Astrocyte of the spinal cord (primary cell): Measurements from ENCODE around the gene ACTBL2.

Experiments
- DNase-seq: peaks from one replicate; pipeline ENCODE4 v3.0.0; 2011; ENCODE audit warnings: low read depth, low spot score
- H3K4me3 ChIP-seq: 2 replicates; pipeline ENCODE4 v1.5.1; 2011; ENCODE audit warnings: low read depth, mild to moderate bottlenecking, low read length, moderate library complexity
- in situ Hi-C: cut with HindIII; loops from 2 replicates; pipeline ENCODE4 v1.10.0; 2017; ENCODE audit warnings: low sequenced_read_pairs
- TF ChIP-seq, protein P1 (sequence below): IDR thresholded peaks from 2 replicates; pipeline ENCODE4 v1.5.1; 2012; ENCODE audit warnings: low read depth, mild to moderate bottlenecking, low read length, inconsistent platforms

ACTBL2 gene

DNA sequence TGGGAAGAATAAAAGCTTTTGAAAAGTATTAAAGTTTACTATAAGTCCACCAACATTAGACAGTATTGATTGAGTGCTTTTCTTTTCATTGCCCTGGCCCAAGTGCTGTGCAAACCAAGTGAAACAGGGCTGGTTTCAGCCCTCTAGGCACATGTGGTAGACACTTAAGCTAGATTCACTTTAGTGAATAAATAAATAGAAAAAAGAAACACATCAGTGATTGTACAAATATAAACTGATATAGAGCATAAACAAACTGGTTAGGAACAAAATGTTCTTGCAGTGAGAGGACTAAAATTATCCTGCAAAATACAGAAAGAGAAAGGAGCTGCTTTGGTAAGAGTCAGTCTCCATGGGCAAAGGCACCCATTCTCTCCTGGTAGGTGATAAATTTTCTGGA is 29.7 kb downstream of the ACTBL2 start:
- no peak overlapping the region for H3K4me3 ChIP-seq
- TF ChIP-seq, protein P1, sequence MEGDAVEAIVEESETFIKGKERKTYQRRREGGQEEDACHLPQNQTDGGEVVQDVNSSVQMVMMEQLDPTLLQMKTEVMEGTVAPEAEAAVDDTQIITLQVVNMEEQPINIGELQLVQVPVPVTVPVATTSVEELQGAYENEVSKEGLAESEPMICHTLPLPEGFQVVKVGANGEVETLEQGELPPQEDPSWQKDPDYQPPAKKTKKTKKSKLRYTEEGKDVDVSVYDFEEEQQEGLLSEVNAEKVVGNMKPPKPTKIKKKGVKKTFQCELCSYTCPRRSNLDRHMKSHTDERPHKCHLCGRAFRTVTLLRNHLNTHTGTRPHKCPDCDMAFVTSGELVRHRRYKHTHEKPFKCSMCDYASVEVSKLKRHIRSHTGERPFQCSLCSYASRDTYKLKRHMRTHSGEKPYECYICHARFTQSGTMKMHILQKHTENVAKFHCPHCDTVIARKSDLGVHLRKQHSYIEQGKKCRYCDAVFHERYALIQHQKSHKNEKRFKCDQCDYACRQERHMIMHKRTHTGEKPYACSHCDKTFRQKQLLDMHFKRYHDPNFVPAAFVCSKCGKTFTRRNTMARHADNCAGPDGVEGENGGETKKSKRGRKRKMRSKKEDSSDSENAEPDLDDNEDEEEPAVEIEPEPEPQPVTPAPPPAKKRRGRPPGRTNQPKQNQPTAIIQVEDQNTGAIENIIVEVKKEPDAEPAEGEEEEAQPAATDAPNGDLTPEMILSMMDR: no peak
- no peak for DNase-seq
- in situ Hi-C loops: no loop called here

DNA sequence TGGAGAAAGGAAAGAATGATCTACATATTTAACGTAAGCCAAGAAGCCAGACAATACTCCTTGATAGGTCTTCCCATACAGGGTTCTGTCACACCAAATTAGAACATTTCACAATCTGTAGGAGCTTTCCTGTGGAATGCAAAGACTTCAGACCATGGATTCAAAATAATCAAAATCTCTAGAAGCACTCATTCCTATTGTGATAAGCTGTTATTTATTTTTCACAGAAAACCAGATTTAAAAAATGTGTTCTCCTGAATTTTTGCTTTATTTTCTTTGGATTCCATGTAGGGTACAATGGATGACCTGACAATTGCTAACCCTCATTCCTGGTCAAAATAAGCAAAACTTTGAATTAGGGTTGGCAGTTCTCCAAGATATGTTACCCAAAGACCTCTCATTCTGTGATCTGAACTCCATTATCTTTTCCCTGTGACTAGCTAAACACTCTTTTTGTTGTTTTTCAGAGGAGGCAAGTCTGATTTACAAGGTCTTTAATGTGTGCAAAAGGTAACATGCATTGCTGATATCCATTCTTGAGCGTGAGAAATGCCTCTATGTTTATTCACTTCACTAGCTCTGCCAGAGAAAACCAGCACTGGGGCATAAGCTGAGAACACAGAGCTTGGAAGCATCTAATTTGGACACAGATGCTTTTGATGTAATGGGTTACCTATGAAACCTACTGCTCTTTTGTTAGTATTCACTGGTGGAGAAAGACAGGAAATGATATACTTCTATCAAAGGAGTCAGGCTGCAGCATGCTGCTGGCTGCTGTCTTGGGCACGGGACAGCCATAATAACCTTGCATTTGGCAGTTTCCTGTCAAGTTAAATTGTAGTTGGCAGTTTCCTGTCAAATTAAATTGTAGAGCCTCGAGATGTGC is 31.4 kb downstream of the ACTBL2 start:
- TF ChIP-seq, protein P1: no peak
- in situ Hi-C loops: no loop called here
- no peak overlapping the region for H3K4me3 ChIP-seq
- DNase-seq: peak; percentile 88

DNA sequence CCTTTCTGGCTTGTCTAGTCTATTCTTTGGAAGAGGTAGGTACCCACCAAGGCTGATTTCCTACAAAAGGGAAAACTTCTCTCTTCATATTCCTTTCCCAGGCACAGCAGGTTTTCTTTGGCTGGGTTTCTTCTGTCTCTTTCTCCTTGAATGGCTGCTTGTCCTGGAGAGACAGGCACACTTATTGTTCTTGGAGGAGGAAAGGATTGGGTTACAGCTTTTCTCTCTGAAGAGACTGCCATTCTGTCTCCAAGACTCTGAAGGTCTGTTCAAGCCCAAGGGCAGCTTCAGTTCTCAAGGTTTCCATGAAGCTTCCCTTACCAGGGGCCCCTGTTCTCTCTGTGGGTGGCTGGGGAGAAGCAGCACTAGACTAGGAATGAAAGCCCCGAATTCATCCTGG is 33.9 kb downstream of the ACTBL2 start:
- in situ Hi-C loops: loop anchor here (10.0 kb wide), 1 partner anchor 46 kb away; no protein-coding TSS in a partner anchor
- H3K4me3 ChIP-seq: no peak overlapping the region
- no peak for DNase-seq
- TF ChIP-seq, protein P1: no peak

GRCh38 chr5:57448287-57448686 is 34.3 kb downstream of the ACTBL2 start:
- no peak overlapping the region for H3K4me3 ChIP-seq
- TF ChIP-seq, protein P1: no peak
- in situ Hi-C loops: loop anchor here (10.0 kb wide), 1 partner anchor 47 kb away; no protein-coding TSS in a partner anchor
- no peak for DNase-seq

DNA sequence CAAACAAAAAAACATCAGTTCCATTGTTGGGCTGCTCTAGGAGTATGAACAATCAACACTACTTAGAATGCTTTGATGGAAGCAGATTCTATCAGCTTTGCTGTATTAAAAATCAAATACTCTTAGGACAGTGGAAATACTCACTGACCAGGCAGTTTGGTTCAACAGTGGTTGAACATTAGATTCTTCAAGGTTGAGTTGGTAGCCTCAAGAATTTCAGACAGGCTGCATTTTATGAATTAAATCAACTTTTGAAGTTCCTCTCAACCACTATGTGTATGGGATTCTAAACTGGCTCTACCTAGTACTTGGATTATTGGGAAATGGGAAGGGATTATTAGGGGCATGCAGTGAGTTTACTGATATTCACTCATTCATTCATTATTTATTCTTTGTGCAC is 35.0 kb downstream of the ACTBL2 start:
- peak; percentile 80 for DNase-seq
- TF ChIP-seq, protein P1: no peak
- in situ Hi-C loops: loop anchor here (10.0 kb wide), 1 partner anchor 47 kb away; no protein-coding TSS in a partner anchor

DNA sequence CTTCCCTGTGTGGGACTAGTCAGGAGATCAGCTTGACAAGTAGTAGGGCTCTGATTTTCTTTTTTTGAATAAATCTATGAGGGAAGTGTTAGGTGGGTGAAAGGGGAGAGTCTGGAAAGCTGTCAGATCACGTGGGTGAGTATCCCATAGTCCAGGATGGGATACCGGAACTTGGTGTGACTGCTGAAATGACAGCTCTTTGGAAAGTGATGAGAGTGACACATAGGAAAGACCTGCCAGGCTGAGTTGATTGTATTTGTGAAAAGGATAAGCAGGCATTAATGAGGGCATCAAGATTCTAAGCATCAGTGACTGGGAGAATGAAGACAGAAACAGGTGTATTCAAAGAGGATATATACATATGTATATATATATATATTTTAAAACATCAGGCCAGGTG is 35.6 kb downstream of the ACTBL2 start:
- TF ChIP-seq, protein P1: no peak
- in situ Hi-C loops: loop anchor here (10.0 kb wide), 1 partner anchor 48 kb away; no protein-coding TSS in a partner anchor
- DNase-seq: no peak
- no peak overlapping the region for H3K4me3 ChIP-seq

More for the DNA sequence above, 35.0 kb downstream of the ACTBL2 start:
- H3K4me3 ChIP-seq: no peak overlapping the region
